Mammary epithelial cell (primary cell): Measurements from ENCODE around the gene BLTP2.

Experiments
- CTCF ChIP-seq, 2 donors: IDR thresholded peaks in 1 of 2; conservative IDR thresholded peaks in 1 of 2; 2 replicates each; pipeline ENCODE4 v1.5.1; 2011 to 2012; ENCODE audit warnings: inconsistent platforms in 2 of 2, low read length in 2 of 2, mild to moderate bottlenecking in 2 of 2, control low read depth in 1 of 2, low read depth in 1 of 2; ENCODE audit not compliant: insufficient read depth in 1 of 2; ENCODE audit errors: extremely low read depth in 1 of 2
- EZH2 ChIP-seq: IDR thresholded peaks from 2 replicates; pipeline ENCODE4 v1.6.1; 2012; ENCODE audit warnings: low read length, inconsistent platforms, borderline replicate concordance

DNA sequence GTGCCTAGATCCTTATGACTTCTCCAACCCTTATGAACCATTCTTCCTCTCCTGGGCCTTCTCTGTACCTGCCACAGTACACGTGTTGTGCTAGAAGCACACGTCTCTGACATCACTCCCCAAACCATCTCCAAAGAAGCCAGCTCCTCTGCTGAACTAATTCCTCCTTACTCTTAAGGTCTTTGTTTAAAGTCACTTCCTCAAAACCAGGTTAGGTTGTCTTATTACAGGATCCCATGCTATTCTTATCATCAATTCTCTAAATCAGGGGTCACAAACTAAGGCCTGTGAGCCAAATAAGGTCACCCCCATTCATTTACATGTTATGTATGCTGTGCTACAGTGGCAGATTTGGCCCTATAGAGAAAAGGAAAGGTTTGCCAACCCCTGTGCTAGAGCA is 21.0 kb upstream of the BLTP2 start:
- TF ChIP-seq CTCF (conservative IDR thresholded peaks at IDR 0.05 in 1 of 2, IDR thresholded peaks at IDR 0.05 in 1 of 2; ENCODE audit: extremely low read depth in 1 of 2, insufficient read depth in 1 of 2, low read depth in 1 of 2, low read length in 2 of 2): no peak
- TF ChIP-seq EZH2: no peak
